ENCODE measurements around the gene VPS29.

Gene VPS29

DNA sequence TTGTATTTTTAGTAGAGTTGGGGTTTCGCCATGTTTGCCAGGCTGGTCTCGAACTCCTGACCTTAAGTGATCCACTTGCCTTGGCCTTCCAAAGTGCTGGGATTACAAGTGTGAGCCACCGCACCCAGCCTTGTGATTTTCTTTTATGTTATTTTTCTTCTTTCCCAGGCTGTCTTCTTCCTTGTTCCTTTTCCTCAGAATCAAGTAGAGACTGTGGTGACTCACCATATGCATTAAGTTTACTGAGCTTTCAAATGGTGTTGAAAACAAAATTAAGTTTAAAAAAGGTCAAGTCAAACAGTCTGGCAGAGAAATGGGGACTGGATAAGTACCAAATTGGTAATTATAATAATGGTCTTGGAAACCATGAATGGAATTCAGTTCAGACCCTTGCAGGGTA is 57.5 kb downstream of the VPS29 start:
- DNase-seq (ENCODE audit: low spot score), result no peak

Measured in cerebellar cortex (tissue), 1 donor.